HG03571 (cell line): ENCODE measurements around the gene OSBPL3.

Experiments used
- ATAC-seq: cut with Tn5 transposase; IDR thresholded peaks from one replicate; pipeline ENCODE4 v1.9.1; 2021; ENCODE audit not compliant: unreplicated experiment

OSBPL3 gene

GRCh38 chr7:24833549-24833948 is 146.4 kb downstream of the OSBPL3 start:
- ATAC-seq, result no peak

GRCh38 chr7:24831240-24831639 is 148.7 kb downstream of the OSBPL3 start:
- ATAC-seq, result no peak

- ATAC-seq, result no peak
These were observed 149.4 kb downstream of the OSBPL3 start for GRCh38 chr7:24830440-24831050.

- no peak for ATAC-seq
These were observed 150.2 kb downstream of the OSBPL3 start for GRCh38 chr7:24829787-24830186.

- ATAC-seq, result no peak
These were observed 150.9 kb downstream of the OSBPL3 start for GRCh38 chr7:24828891-24829661.

GRCh38 chr7:24827589-24827988 is 152.4 kb downstream of the OSBPL3 start:
- ATAC-seq, result no peak

- ATAC-seq, result no peak
These were observed 153.0 kb downstream of the OSBPL3 start for GRCh38 chr7:24827027-24827426.

- no peak for ATAC-seq
These were observed 153.3 kb downstream of the OSBPL3 start for GRCh38 chr7:24826662-24827020.

GRCh38 chr7:24825931-24826661 is 153.9 kb downstream of the OSBPL3 start:
- ATAC-seq, result no peak

- ATAC-seq, result no peak
These were observed 154.6 kb downstream of the OSBPL3 start for GRCh38 chr7:24825381-24825794.

GRCh38 chr7:24824896-24825295 is 155.1 kb downstream of the OSBPL3 start:
- no peak for ATAC-seq

- ATAC-seq, result no peak
These were observed 155.6 kb downstream of the OSBPL3 start for GRCh38 chr7:24824400-24824799.

GRCh38 chr7:24821754-24822054 is 158.3 kb downstream of the OSBPL3 start:
- ATAC-seq, result peak; percentile 0

- peak; percentile 79 for ATAC-seq
These were observed 158.8 kb downstream of the OSBPL3 start for GRCh38 chr7:24821045-24821753.

GRCh38 chr7:24820730-24821044 is 159.3 kb downstream of the OSBPL3 start:
- ATAC-seq, result no peak

- peak; percentile 62 for ATAC-seq
These were observed 159.9 kb downstream of the OSBPL3 start for GRCh38 chr7:24819916-24820689.

GRCh38 chr7:24817339-24817738 is 162.6 kb downstream of the OSBPL3 start:
- no peak for ATAC-seq

- ATAC-seq, result no peak
These were observed 163.1 kb downstream of the OSBPL3 start for GRCh38 chr7:24816868-24817267.

GRCh38 chr7:24812305-24812945 is 167.6 kb downstream of the OSBPL3 start:
- no peak for ATAC-seq

GRCh38 chr7:24808518-24808917 is 171.5 kb downstream of the OSBPL3 start:
- no peak for ATAC-seq

- ATAC-seq, result no peak
These were observed 177.7 kb downstream of the OSBPL3 start for GRCh38 chr7:24802300-24802699.
